Ishikawa (cell line): ENCODE data around the gene PCDH15.

Source experiments
- CEBPB ChIP-seq: IDR thresholded peaks from 2 replicates; pipeline ENCODE4 v1.6.1; 2012
- CREB1 ChIP-seq: IDR thresholded peaks from 2 replicates; pipeline ENCODE4 v1.6.1; 2012; ENCODE audit warnings: low read depth
- EGR1 ChIP-seq: IDR thresholded peaks from 2 replicates; pipeline ENCODE4 v1.6.1; 2012
- EP300 ChIP-seq: IDR thresholded peaks from 2 replicates; pipeline ENCODE4 v1.6.1; 2012; ENCODE audit warnings: borderline replicate concordance
- FOXM1 ChIP-seq: IDR thresholded peaks from 2 replicates; pipeline ENCODE4 v1.6.1; 2012; ENCODE audit warnings: low read depth, borderline replicate concordance
- NFIC ChIP-seq: IDR thresholded peaks from 2 replicates; pipeline ENCODE4 v1.6.1; 2012
- RAD21 ChIP-seq: IDR thresholded peaks from 2 replicates; pipeline ENCODE4 v1.6.1; 2012; ENCODE audit warnings: low read depth
- REST ChIP-seq: IDR thresholded peaks from 2 replicates; pipeline ENCODE4 v1.6.1; 2012; ENCODE audit warnings: low read depth, mild to moderate bottlenecking
- TAF1 ChIP-seq: IDR thresholded peaks from 2 replicates; pipeline ENCODE4 v1.6.1; 2012; ENCODE audit warnings: low read depth, mild to moderate bottlenecking
- TCF12 ChIP-seq: IDR thresholded peaks from 2 replicates; pipeline ENCODE4 v1.6.1; 2012; ENCODE audit warnings: low read depth
- TEAD4 ChIP-seq: IDR thresholded peaks from 2 replicates; pipeline ENCODE4 v1.6.1; 2012
- USF1 ChIP-seq: IDR thresholded peaks from 2 replicates; pipeline ENCODE4 v1.6.1; 2012
- YY1 ChIP-seq: IDR thresholded peaks from 2 replicates; pipeline ENCODE4 v1.6.1; 2012; ENCODE audit warnings: low read depth
- ZBTB7A ChIP-seq: IDR thresholded peaks from 2 replicates; pipeline ENCODE4 v1.6.1; 2012; ENCODE audit warnings: low read depth
- TF ChIP-seq, protein P1 (sequence below): IDR thresholded peaks from 2 replicates; pipeline ENCODE4 v1.6.1; 2012

PCDH15 gene

GRCh38 chr10:53839440-53840039 is 961.5 kb downstream of the PCDH15 start:
- TF ChIP-seq ZBTB7A, result no peak
- peak; percentile 42 for TF ChIP-seq RAD21
- TF ChIP-seq, protein P1, sequence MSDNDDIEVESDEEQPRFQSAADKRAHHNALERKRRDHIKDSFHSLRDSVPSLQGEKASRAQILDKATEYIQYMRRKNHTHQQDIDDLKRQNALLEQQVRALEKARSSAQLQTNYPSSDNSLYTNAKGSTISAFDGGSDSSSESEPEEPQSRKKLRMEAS, result no peak

DNA sequence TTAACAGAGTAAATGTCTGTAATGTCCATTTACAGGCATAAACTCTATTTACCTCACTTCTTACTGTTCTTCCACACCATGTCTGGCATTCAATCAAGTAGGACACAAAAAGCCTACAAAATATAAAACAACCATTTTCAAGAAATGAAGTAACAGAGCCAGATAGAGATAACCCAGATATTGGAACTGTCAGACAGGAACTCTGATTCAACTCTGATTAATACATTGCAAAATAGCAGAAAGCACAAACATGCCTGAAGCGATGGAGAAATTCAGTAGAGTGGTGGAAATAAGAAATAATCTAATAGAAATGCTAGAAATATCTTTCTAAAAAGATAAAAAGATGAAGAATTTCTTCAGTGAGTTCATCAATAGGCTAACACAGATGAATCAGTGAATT is 964.4 kb downstream of the PCDH15 start:
- TF ChIP-seq CREB1 (no peak), EGR1 (no peak), CEBPB (no peak), YY1 (no peak), NFIC (no peak), TEAD4 (no peak), TAF1 (no peak), FOXM1 (no peak), REST (no peak), TCF12 (no peak), RAD21 (no peak), USF1 (no peak), EP300 (no peak), ZBTB7A (no peak)
- TF ChIP-seq, protein P1, result no peak

DNA sequence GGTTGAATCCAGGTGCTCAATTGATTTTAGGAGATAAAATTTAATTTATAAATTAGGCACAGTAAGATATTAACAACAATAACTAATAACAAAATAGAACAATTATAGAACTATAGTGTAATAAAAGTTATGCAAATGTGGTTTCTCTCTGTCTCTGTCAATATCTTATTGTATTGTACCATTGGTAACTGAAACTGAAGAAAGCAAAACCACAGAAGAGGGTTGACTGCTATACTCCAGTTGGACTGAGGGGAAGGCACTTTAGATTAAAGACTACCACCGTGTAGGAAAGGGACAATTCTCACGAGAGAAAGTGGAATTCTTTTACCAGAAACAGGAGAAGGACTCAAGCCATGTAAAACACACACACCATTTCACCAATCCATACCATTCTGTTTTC is 967.1 kb downstream of the PCDH15 start:
- no peak for TF ChIP-seq EGR1
- no peak for TF ChIP-seq EP300
- no peak for TF ChIP-seq RAD21
- no peak for TF ChIP-seq REST
- no peak for TF ChIP-seq USF1
- no peak for TF ChIP-seq TAF1
- no peak for TF ChIP-seq YY1
- no peak for TF ChIP-seq TCF12
- TF ChIP-seq ZBTB7A, result no peak
- no peak for TF ChIP-seq FOXM1
- TF ChIP-seq CEBPB, result no peak
- no peak for TF ChIP-seq TEAD4
- TF ChIP-seq, protein P1, result no peak
- TF ChIP-seq NFIC, result no peak
- TF ChIP-seq CREB1, result no peak

DNA sequence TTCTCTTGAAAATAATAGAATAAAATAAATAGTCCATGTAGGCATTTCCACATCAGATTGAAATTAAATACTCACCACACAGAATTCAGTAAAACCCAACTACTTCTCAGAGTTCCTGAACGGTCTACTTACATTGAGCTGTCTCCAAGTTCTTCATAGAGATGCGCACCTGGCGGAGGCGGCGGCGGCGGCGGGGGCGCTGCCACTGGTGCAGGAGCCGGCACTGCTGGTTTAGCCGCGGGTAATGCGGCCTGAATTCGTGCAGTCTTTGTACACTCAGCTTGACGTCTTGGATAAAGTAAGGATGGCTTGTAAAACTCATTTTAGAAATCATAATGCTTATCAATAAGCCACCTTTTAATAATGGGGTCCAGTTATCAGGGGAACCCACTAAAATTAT is 973.8 kb downstream of the PCDH15 start:
- TF ChIP-seq REST, result no peak
- no peak for TF ChIP-seq RAD21
- no peak for TF ChIP-seq TCF12
- TF ChIP-seq YY1, result no peak
- no peak for TF ChIP-seq TAF1
